HG03025 (cell line): ENCODE results near the gene RPS14.

Source experiments
- ATAC-seq: cut with Tn5 transposase; IDR thresholded peaks from one replicate; pipeline ENCODE4 v1.9.1; 2021; ENCODE audit warnings: mild to moderate bottlenecking, moderate library complexity; ENCODE audit not compliant: unreplicated experiment, low FRiP score

The RPS14 gene

DNA sequence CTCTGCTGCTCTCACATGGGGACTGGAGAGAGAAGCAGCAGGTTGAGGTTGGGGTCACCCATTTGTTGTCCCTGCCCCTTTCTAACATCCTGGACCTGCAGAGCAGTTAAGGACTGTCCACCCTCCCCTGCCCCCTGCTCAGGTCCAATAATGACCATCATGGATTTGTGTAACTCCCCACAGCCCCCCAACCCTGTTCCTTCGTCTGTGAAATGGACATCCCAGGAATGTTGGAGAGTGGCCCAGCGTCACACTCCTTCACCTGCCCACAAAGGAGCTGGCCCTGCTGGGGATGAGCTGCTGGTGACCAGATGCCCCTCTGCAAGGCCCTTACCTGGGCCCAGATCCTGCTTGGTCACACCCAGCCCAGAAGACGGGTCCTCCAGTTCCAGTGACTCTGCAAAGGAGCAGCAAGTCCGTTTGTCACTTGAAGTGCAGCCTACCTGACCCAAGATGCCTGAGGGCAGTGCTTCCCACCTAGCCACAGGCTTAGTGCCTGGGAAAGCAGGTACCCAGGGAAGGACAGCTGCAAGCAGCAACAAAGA is 47.2 kb downstream of the RPS14 start:
- no peak for ATAC-seq

DNA sequence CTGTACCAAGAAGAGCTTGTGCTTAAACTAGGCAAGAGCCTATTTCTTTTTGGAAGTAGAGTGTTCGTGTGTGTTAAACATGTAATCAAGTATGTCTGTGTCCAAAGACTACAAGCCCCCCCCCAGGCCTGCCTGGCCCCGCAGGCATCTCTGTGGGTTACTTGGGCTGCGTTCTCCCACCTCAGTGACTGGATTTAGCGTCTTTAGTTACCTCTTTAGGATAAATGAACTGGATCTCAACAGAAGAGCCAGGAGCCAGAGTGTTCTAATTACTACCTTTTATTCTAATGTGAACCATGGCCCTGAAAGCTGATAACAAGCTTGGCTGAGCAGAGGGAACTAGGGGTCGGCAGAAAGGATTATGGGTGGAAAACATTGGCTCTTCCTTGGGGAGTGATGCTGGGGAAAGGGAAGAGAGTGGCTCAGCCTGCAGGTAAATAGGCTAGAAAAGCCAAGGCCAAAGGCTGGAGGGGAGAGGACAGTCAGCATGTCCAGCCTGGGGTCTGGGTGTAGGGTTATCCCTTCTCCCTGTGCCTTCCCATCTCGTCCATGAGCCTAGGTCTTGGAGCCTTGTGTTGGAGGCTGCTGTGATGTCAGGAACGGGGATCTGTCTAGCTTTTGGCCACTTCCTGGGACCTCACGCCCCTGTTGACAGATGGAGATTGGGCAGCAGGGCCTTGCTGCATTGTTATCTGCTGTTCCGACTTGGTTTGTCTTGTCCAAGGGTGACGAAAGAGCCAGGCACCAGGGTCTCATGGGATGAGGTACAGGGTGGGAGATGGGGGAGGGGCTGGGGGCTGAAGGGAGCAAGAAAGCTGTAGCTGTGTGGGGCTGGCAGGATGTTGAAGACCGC is 47.9 kb downstream of the RPS14 start:
- ATAC-seq, result no peak

DNA sequence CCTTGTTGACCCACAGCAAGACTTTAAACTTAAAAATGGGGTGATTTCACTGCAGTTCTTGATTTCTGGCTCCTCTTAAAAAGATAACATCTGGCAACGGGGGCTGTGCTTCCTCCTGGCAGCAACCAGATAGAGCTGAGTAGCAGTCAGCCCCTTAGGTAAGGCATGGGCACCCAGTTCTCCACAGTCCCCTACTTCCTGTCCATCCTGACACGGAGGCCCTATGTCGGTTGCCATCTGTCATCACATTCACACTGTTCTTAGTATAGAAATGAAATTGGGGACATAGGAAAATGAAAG is 48.5 kb downstream of the RPS14 start:
- no peak for ATAC-seq

DNA sequence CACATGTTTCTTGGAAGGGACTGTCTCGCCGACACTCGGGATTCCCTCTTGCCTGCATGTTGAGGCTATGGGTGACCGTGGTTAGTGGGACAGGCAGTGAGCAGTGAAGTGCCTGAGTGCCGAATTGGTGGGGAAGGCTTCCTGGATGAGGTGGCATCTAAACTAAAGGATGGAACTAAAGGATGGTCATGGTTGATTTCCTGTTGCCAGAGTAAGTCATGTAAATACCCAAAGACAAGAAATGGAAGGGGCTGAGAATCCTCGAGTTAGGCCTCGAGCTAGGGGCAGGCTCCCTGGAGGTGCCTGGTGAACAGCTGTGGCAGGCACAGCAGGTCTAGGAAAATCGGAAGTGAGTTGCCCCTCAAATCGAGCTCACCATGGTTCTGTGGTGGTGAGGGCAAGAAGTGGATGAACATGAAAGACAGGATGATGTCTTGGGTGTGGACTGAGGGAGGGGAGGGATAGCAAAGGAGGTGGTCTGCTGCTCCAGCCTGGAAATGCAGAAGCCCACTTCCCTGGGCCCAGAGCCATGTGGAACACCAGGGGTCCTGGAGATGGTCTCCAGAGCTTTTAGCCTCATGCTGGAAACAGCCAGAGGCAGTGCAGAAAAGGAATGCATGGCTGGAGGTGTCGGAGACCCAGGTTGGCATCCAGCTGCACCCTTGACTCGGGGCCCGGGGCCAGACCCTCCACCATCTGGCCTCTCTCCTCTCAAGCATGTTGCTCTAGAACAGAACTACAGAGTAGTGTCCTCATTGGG is 49.0 kb downstream of the RPS14 start:
- no peak for ATAC-seq

DNA sequence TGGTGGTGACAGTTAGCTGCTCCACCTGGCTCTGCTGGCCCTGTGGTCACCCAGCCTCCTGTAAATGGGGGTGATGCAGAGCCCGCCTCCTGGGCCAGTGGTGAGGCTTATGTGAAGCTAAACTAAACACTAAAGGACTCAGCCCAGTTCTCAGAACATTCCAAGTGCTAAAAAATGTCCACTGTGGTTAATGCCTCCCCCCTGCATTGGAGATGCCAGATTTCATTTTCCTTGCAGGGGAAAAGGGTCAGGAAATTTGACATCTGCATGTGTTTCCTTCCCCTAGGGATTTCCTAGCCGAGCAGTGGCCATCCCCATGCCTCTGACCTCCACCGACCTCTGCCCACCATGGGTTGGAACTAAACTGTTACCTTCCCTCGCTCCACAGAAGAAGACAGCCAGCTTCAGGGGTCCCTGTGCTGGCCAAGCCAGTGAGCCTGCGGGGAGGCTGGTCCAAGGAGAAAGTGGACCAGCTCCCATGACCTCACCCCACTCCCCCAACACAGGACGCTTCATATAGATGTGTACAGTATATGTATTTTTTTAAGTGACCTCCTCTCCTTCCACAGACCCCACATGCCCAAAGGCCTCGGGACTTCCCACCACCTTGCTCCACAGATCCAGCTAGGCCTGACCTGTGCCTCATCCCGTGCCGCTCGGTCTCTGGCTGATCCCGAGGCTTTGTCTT is 49.9 kb downstream of the RPS14 start:
- no peak for ATAC-seq

DNA sequence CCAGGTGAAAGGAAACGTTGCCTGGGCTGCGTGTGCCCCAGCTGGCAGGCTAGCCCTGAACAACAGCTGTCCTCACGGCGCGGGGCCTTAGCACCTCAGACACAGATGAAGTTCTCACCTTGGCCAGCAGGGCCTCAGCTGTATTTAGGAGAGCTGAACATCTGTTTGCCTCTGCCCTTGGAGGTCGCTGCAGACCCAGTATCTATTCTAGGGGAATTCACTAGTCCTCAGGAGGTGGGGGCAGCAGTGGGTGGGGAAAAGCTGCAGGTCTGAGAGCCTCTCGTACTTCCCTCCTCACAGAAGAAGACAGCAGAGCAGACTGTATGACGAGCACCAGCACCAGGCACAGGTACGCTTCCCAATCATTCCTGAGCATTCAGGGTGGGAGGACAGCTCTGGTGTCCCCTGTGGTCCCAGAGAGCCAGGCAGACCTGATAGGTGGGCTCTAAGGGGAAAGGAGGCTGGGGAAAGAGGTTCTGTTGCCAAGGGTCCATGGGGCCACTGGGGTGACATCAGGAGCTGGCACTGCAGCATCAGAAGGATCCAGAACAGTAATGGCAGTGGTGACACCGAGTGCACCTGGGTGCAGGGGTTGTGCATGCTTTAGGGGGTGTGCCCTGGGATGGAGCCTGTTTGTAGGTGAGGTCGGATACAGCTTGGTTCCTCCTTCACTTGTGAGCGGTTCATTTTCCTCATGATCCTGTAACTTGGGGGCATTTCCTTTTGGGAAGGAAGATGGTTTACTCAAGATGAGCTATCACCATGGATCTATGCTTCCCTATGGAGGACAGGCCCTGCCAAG is 50.6 kb downstream of the RPS14 start:
- ATAC-seq, result no peak

DNA sequence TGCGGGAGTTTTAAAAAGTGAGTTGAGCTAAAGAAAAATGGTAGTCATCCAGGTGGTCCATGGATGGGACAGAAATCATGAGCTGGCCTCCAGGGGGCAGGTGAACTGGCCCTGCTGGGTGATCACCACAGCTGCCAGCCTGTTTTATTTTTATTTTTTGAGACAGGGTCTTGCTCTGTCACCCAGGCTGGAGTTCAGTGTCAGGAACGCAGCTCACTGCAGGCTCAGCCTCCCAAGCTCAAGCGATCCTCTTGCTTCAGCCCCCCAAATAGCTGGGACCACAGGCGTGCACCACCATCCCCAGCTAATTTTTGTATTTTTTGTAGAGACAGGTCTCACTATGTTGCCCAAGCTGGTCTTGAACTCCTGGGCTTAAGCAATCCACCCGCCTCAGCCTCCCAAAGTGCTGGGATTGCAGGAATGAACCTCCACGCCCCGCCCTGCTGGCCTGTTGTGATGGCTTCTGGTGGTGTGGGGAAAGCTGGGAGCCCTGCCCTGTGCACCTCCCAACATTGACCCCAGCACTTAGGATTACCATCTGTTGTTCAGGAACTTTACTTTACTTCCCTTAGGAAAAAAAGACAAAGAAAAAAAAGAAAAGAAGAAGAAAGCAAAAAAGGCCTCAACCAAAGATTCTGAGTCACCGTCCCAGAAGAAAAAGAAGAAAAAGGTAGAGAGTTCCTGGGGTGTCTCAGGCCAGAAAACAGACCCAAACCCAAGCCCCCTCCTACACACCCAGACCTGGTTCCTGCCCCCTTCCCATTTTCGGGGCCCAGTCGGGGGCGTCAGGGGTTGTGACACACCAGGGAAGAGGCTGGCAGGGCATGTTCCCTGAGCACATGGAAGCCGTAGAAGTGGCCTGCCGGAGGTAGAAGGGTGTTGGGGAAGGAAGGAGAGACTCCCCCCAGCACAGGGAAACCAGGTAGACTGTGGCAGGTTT is 51.5 kb downstream of the RPS14 start:
- no peak for ATAC-seq

DNA sequence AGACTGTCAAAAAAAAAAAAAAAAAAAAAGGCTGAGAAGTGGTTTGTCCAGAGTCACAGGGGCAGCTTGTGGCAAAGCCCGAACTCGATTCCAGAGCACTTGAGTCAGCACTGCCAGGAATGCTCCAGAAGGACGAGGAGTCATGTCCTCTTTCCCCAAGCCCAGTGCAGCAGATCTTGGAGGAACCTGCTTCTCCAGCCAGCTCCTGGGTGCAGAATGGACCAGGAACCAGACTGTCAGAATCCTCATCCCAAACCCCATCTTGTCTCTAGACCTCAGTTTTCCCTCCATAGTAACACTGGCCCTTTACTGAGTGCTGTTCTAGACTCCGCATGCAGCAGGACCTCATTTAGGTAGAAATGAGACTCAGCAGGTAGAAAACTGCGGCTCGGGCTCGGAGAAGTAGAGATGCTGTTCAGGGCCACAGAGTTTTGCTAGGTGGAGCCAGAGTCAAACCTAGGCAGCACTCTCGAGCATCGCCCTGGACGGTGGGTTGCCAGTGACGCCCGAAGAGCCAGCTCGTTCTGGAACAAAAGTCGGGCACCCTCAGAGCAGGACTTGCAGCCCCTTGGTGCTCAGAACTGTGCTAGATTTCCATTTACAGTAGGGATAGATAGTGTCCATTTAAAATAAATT is 52.3 kb downstream of the RPS14 start:
- no peak for ATAC-seq

DNA sequence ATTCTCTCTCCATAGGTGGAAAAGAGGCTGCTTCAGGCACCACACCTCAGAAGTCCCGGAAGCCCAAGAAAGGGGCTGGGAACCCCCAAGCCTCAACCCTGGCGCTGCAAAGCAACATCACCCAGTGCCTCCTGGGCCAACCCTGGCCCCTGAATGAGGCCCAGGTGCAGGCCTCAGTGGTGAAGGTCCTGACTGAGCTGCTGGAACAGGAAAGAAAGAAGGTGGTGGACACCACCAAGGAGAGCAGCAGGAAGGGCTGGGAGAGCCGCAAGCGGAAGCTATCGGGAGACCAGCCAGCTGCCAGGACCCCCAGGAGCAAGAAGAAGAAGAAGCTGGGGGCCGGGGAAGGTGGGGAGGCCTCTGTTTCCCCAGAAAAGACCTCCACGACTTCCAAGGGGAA is 53.3 kb downstream of the RPS14 start:
- ATAC-seq, result no peak

DNA sequence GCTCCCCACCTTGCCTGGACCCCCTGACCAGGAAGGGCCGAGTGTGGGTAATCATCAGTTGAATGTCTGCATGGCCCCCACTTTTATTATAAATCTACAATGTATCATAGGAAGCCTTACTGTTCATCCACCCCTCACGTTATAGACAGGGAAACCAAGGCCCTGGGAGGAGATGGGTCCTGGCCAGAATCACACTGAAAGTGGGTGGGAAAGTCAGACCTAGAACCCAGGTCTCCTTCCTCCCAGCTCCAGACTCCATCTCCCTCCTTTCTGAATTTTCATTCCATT is 53.9 kb downstream of the RPS14 start:
- no peak for ATAC-seq

DNA sequence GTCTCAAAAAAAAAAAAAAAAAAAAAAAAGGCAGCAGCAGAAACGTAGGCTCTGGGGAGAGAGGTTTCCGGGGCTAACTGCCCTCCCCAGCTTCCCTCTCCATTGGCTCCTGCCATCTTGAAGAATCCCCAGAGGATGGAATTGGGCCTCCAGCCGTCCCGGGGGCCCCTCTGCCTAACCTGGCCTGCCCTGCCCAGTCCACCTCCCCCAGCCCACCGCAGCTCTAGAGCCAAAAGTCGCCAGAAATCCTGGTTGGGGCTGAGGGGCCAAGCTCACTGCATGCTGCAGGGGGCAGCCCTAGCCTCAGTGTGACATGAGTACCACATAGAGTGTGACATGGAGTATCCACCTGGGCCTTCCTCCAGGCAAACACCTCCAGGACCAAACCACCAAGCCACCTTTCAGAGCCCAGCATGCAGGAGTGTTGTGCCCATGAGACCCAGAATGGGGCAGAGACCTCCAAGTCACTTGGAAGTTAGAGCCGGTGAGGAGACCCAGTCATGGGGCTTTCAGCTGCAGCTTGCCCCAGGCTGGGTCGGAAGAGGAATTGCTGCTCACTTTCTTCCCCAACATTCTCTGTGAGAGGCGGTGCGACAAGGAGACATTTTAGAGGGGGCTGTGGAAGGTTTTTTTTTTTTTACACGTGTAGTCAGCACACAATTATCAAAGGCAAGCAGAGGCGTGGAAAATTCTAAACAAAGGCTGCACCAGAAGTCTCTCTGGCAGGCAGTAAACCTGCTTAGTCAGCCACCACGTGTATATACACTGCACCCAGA is 54.4 kb downstream of the RPS14 start:
- no peak for ATAC-seq

DNA sequence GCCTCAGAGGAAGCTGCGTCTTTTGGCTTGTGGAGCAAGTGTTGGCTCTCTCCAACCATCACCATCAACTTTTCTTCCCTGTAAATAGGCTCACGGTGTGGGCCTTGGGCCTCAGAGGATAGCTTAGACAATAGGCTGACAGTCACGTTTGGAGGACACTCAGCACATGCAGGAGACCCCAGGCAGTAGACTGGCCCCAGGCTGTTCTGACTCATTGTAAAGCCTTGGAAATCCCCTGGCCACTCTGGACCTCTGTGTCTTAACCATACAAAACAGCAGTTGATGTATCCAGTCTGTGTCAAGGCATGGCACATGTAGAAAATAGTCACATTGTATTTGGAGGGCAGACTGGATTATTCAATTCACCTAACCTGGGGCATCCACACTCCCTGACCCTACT is 55.4 kb downstream of the RPS14 start:
- no peak for ATAC-seq

DNA sequence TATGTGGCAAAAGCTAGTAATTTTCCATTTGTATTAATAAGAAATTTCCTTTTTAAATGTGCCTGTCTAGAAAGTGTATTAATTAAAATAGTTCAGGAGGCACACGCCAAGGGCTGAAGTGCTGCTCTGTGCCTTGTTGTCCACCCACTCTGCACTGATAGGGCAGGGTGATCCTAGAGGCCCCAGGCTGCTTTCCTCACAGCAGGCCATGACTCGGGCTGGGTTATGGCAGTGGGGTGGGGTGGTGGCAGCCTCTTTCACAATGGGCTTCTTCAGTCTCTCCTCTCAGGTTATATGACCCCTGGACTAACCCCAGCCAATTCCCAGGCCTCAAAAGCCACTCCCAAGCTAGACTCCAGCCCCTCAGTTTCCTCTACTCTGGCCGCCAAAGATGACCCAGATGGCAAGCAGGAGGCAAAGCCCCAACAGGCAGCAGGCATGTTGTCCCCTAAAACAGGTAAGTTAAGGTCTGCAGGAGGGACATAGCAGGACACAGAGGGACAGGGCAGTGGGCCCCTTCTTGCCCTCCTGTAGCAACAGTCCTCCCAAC is 56.4 kb downstream of the RPS14 start:
- no peak for ATAC-seq

DNA sequence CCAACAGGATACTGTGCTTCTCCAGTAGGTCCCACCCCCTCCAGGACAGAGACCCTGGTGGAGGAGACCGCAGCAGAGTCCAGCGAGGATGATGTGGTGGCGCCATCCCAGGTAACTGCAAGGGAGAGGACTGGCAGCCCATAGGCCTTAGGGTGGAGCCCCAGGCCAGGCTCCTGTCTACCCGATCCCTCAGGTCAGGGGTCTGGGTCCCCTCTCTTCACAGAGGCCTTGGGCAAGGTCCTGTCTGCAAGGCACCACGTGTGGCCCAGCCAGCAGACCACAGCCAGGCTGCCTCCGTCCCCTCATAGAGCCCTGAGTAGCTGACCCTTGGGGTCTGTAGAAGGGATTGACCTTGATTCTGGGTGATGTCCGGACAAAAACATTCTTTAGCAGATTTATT is 56.9 kb downstream of the RPS14 start:
- ATAC-seq, result no peak
